Measurements from ENCODE around the gene TTC17. TPM values are rescaled to one million over a fixed set of nuclear protein-coding genes. Genes with fewer than 3 reads are reported as not detected.
"Not testable (repeated sequence)": the region's sequence is repeated elsewhere in the genome, so short reads cannot be mapped to it uniquely, and the experiment has no call there.

The TTC17 gene
- total and polyA plus RNA-seq, 2 of the 8 experiments (the other 6 are each of a cell fraction or from before 2014, with no cell fraction given), result 65.1 to 80.1 TPM

DNA sequence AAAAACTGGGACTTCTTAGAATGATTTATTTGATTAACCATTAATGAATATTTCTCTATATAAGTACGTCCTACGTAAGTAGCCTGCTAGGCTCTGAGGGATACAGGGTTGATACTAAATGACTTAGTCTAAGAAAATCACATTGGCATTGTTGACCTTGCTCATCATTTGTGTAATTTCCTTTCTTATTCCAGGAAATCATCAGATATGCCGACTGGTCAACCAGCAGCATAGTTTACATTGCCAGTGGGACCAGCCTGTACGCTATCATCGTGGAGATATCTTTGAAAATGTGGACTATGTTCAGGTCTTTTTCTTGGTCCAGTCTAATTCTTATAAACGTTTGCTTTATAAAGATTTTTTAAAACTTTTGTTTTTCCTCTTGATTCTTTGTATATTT is 42.5 kb downstream of the TTC17 start (continued):
- no peak for TF ChIP-seq PHF8 (conservative IDR thresholded peaks at IDR 0.05; ENCODE audit: low read depth, low read length)
- TF ChIP-seq JUND (IDR thresholded peaks at IDR 0.05; ENCODE audit: low read length), result no peak
- TF ChIP-seq RBBP5 (IDR thresholded peaks at IDR 0.05; ENCODE audit: borderline replicate concordance, low read depth, low read length), result no peak
- TF ChIP-seq POU5F1 (IDR thresholded peaks at IDR 0.05; ENCODE audit: low read depth, low read length), result no peak
- TF ChIP-seq SP2 (IDR thresholded peaks at IDR 0.05; ENCODE audit: low read length), result no peak
- no peak for TF ChIP-seq RFX5 (IDR thresholded peaks at IDR 0.05; ENCODE audit: borderline replicate concordance, low read depth, low read length)
- TF ChIP-seq TBP (IDR thresholded peaks at IDR 0.05; ENCODE audit: low read depth, low read length), result no peak

DNA sequence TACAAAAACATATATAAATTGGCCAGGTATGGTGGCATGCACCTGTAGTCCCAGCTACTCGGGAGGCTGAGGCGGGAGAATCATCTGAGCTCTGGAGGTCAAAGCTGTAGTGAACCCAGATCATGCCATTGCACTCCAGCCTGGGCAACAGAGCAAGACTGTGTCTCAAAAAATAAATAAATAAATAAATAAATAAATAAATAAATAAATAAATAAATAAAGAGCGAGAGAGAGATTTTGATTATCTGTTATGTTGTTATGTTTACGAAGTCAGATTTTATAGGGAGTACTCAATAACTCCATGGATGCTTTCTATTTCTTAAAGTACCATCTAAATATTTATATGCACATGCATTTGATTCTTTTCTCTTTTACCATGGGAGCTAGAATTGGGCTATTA is 43.1 kb downstream of the TTC17 start:
- H3K56ac ChIP-seq (replicated peaks; ENCODE audit: insufficient read length, low read depth, low read length); H4K8ac ChIP-seq (ENCODE audit: extremely low read depth, insufficient read depth, low read length); H2BK15ac ChIP-seq (ENCODE audit: low read length); H2AFZ ChIP-seq (ENCODE audit: low read length); H2BK120ac ChIP-seq (replicated peaks; ENCODE audit: low read depth, low read length); H3K4me1 ChIP-seq (replicated peaks in 1 of 4; ENCODE audit: control insufficient read depth in 3 of 4, insufficient read depth in 4 of 4, low read length in 3 of 4); DNase-seq (ENCODE audit: low read depth in 1 of 2, low spot score in 2 of 2); FAIRE-seq; H3K27me3 ChIP-seq (replicated peaks in 1 of 4; ENCODE audit: control insufficient read depth in 3 of 4, extremely low read depth in 1 of 4, insufficient read depth in 3 of 4, low read length in 3 of 4); H3K18ac ChIP-seq (ENCODE audit: extremely low read depth, low read length); H3K23ac ChIP-seq (ENCODE audit: insufficient read length); CTCF ChIA-PET (ENCODE audit: partially characterized antibody); H4K5ac ChIP-seq (ENCODE audit: insufficient read length, low read depth, low read length); H3K79me2 ChIP-seq (ENCODE audit: control insufficient read depth in 1 of 2, insufficient read depth in 2 of 2, low read length in 2 of 2); H2BK5ac ChIP-seq (ENCODE audit: low read depth, low read length); H3K4me3 ChIP-seq (ENCODE audit: extremely low read depth in 1 of 4, insufficient read depth in 2 of 4, low read depth in 3 of 4, low read length in 4 of 4); H4K20me1 ChIP-seq (replicated peaks in 1 of 2; ENCODE audit: control insufficient read depth in 1 of 2, insufficient read depth in 2 of 2, low read length in 2 of 2); H3K9me3 ChIP-seq (ENCODE audit: insufficient read depth in 2 of 2, low read depth in 1 of 2, low read length in 1 of 2); H3K79me1 ChIP-seq (ENCODE audit: low read depth, low read length); H3K9ac ChIP-seq (replicated peaks in 1 of 4; ENCODE audit: extremely low read depth in 1 of 4, low read depth in 3 of 4, low read length in 3 of 4); H3K4me2 ChIP-seq (ENCODE audit: insufficient read depth in 1 of 2, low read depth in 2 of 2, low read length in 2 of 2); H3K23me2 ChIP-seq (ENCODE audit: low read depth, low read length); H3K4ac ChIP-seq (replicated peaks; ENCODE audit: insufficient read length, low read depth, low read length); H2BK20ac ChIP-seq (ENCODE audit: low read length); H2AK5ac ChIP-seq (ENCODE audit: low read depth, low read length); H2BK12ac ChIP-seq (ENCODE audit: low read depth, low read length); H3K14ac ChIP-seq (ENCODE audit: insufficient read length); H4K91ac ChIP-seq (replicated peaks; ENCODE audit: insufficient read length, low read length); H3K27ac ChIP-seq (ENCODE audit: low read depth, low read length); POLR2A ChIA-PET (ENCODE audit: partially characterized antibody): not testable (repeated sequence)
- peaks cover 15 to 88% (median 41%) of the 10 kb centered on the region in 4 experiments for H3K36me3 ChIP-seq (ENCODE audit: control insufficient read depth in 2 of 4, insufficient read depth in 4 of 4, low read length in 3 of 4)
- 93 to 100% methylated on average over 2 to 4 of the region's 4 CpGs for WGBS, 2 experiments (ENCODE audit: extremely low coverage in 1 of 2, insufficient coverage in 1 of 2, insufficient read length in 1 of 2, insufficient replicate concordance in 2 of 2, low coverage in 1 of 2, low lambda C conversion rate in 2 of 2, missing lambda C conversion rate in 1 of 2)

Data from H1 (cell line).